ENCODE measurements around the gene SRRT. TPM values are rescaled to one million over a fixed set of nuclear protein-coding genes. Genes with fewer than 3 reads are reported as not detected.
A peak's percentile ranks its signal among the peaks of the same experiment; 100 is the strongest.

SRRT gene
- total and polyA plus RNA-seq, 10 of the 15 experiments (the other 5 are each of a cell fraction or from before 2014, with no cell fraction given): 11.1 to 254 (median 111) TPM

- TF ChIP-seq TARDBP (IDR thresholded peaks at IDR 0.05; ENCODE audit: borderline replicate concordance) (peak; percentile 71), SIX5 (IDR thresholded peaks at IDR 0.05; ENCODE audit: low read depth, low read length, severe bottlenecking) (peak; percentile 69), HCFC1 (IDR thresholded peaks at IDR 0.05; ENCODE audit: low read length) (peak; percentile 71), USF1 (IDR thresholded peaks at IDR 0.05; ENCODE audit: borderline replicate concordance, extremely low read length, insufficient read depth, low read depth, low read length) (peak; percentile 95), NBN (IDR thresholded peaks at IDR 0.05) (no peak), CREB1 (IDR thresholded peaks at IDR 0.05; ENCODE audit: low read depth) (peak; percentile 54; the same call in 1 of the 2 replicates), ZNF687 (IDR thresholded peaks at IDR 0.05) (peak; percentile 31; the same call in 1 of the 2 replicates), ZNF24 (IDR thresholded peaks at IDR 0.05) (no peak), RAD51 (IDR thresholded peaks at IDR 0.05) (peak; percentile 90), CREM (IDR thresholded peaks at IDR 0.05; ENCODE audit: low read depth) (peak; percentile 47; the same call in 1 of the 2 replicates), HSF1 (IDR thresholded peaks at IDR 0.05; ENCODE audit: low read depth, low read length) (no peak), IKZF2 (IDR thresholded peaks at IDR 0.05) (peak; percentile 48 to 62; a peak in 2 of 4 replicates), MAX (IDR thresholded peaks at IDR 0.05; ENCODE audit: low read depth, low read length) (peak; percentile 78; the same call in 1 of the 2 replicates), FOXM1 (IDR thresholded peaks at IDR 0.05; ENCODE audit: low read depth, low read length) (no peak), CBFB (IDR thresholded peaks at IDR 0.05; ENCODE audit: low read depth) (peak; percentile 78; the same call in 1 of the 2 replicates)
Observed at GRCh38 chr7:100837099-100837836, 37.6 kb upstream of the SRRT start (continued).
